ENCODE measurements around the gene DOCK4. TPM values are rescaled to one million over a fixed set of nuclear protein-coding genes. Genes with fewer than 3 reads are reported as not detected.
"Not testable (repeated sequence)": the region's sequence is repeated elsewhere in the genome, so short reads cannot be mapped to it uniquely, and the experiment has no call there.

Gene DOCK4
- total RNA-seq, 4 donors from 2014 or later, result 14.0 to 48.1 (median 30.9) TPM

DNA sequence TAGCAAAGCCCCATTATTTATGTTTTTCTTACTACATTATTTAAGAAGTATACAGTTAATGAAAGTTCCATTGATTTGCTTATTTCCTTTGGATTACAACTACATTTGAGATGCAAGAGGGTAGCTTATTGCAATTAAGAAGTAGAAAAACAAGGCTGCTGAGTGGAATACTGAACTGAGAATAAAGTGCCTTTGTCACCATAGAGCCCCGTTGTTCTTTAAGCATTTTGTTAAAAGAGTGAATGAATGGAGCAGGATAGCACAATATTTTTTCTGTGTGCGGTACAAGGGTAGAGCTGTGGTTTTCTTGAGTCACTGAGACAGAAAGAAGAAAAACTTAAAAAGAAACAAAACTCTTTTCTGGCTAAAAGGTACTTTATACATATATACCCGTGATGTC lies 45.9 kb upstream of the DOCK4 start:
- DNase-seq, result no peak
- TF ChIP-seq, protein P1, sequence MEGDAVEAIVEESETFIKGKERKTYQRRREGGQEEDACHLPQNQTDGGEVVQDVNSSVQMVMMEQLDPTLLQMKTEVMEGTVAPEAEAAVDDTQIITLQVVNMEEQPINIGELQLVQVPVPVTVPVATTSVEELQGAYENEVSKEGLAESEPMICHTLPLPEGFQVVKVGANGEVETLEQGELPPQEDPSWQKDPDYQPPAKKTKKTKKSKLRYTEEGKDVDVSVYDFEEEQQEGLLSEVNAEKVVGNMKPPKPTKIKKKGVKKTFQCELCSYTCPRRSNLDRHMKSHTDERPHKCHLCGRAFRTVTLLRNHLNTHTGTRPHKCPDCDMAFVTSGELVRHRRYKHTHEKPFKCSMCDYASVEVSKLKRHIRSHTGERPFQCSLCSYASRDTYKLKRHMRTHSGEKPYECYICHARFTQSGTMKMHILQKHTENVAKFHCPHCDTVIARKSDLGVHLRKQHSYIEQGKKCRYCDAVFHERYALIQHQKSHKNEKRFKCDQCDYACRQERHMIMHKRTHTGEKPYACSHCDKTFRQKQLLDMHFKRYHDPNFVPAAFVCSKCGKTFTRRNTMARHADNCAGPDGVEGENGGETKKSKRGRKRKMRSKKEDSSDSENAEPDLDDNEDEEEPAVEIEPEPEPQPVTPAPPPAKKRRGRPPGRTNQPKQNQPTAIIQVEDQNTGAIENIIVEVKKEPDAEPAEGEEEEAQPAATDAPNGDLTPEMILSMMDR (IDR thresholded peaks at IDR 0.05), result no peak
- TF ChIP-seq POLR2A (IDR thresholded peaks at IDR 0.05), result no peak
- peaks cover 8 to 12% of the 10 kb centered on the region in 2 donors for H3K4me1 ChIP-seq
- intact Hi-C loops (cut with DNase I), result no loop called here
- no peaks in the 10 kb centered on the region for H3K27me3 ChIP-seq
- WGBS, 2 donors, result 68 to 88% methylated on average over 3 of the region's 3 CpGs
- H3K36me3 ChIP-seq, result no peaks in the 10 kb centered on the region
- H3K9me3 ChIP-seq, result no peaks in the 10 kb centered on the region
- H3K27ac ChIP-seq, result no peak overlapping the region
- H3K4me3 ChIP-seq (replicated peaks in 1 of 3), result no peak overlapping the region

DNA sequence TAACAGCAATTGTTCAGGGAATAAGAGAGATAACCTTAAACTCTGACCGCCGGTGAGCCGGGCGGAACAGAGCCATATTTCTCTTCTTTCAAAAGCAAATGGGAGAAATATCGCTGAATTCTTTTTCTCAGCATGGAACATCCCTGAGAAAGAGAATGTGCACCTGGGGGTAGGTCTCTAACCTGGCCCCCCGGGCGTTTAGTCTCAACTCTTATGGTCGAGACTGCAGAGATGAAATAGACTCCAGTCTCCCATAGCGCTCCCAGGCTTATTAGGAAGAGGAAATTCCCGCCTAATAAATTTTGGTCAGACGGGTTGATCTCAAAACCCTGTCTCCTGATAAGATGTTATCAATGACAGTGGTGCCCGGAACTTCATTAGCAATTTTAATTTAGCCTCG lies 43.8 kb upstream of the DOCK4 start:
- H3K4me1 ChIP-seq; H3K36me3 ChIP-seq; DNase-seq; intact Hi-C loops (cut with DNase I); H3K4me3 ChIP-seq (replicated peaks in 1 of 3); H3K27me3 ChIP-seq; H3K27ac ChIP-seq; H3K9me3 ChIP-seq: not testable (repeated sequence)
- WGBS, 2 donors, result 72 to 74% methylated on average over 13 of the region's 13 CpGs

DNA sequence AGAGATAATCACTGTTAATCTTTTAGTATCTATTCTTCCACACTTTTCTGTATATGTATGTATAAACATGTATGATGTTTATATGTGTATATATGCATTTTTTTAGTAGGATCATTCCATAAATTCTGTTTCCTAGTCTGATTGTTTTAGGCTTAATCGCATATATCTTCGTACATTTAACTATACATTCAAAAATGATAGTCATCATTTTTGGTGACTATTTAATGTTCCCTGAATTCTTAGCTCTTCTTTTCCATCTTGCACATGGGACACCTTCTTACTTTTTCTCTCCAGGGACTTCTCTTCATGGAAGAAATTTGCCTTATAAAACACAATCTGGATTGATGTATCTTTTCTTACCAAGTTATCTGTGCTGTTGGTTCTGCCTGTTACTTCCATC lies 42.4 kb upstream of the DOCK4 start:
- intact Hi-C loops (cut with DNase I), result no loop called here
- Histone ChIP-seq H3K4me1 (no peaks in the 10 kb centered on the region), H3K4me3 (replicated peaks in 1 of 3) (no peak overlapping the region), H3K27me3 (no peaks in the 10 kb centered on the region), H3K36me3 (no peaks in the 10 kb centered on the region), H3K9me3 (no peaks in the 10 kb centered on the region), H3K27ac (no peak overlapping the region)
- TF ChIP-seq POLR2A (IDR thresholded peaks at IDR 0.05), result no peak
- TF ChIP-seq, protein P1 (IDR thresholded peaks at IDR 0.05), result no peak
- WGBS, 2 donors, result 95 to 99% methylated on average over 2 of the region's 2 CpGs
- no peak for DNase-seq

DNA sequence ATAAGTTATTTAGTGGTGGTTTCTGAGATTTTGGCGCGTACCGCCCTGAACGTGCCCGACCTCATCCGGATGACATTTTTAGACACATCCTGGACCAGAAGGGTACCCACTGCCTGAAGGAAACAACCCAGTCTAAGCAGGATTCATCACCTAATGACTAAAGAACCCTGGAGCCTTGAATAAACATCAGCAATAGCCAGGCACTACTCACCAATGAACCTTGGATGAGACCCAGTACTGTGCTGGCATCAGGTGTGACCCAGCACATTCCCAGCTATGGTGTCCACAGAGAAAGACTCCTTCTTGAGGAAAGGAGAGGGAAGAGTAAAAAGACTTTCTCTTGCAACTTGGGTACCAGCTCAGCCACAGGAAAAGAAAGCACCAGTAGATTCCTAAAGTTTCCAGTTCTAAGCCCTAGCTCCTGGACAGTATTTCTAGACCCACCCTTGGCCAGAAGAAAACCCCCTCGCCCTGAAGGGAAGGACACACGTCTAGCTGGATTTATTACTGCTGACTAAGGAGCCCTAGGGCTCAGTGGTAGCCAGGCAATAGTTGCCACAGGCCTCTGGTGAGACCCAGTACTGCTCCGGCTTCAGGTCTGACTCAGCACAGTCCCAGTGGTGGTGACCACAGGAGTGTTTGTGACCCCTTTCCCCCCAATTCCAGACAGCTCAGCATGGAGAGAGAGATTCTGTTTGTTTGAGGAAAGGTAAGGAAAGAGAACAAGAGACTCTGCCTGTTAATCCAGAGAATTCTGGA lies 32.8 kb upstream of the DOCK4 start:
- TF ChIP-seq, protein P1 (IDR thresholded peaks at IDR 0.05), result no peak
- no peak for TF ChIP-seq POLR2A (IDR thresholded peaks at IDR 0.05)
- no peaks in the 10 kb centered on the region for H3K9me3 ChIP-seq
- H3K36me3 ChIP-seq, result no peaks in the 10 kb centered on the region
- H3K4me3 ChIP-seq (replicated peaks in 1 of 3), result no peak overlapping the region
- intact Hi-C loops (cut with DNase I), result no loop called here
- no peak for DNase-seq
- H3K4me1 ChIP-seq, result no peaks in the 10 kb centered on the region
- no peaks in the 10 kb centered on the region for H3K27me3 ChIP-seq
- H3K27ac ChIP-seq, result no peak overlapping the region
- WGBS, 2 donors, result 96 to 97% methylated on average over 9 of the region's 9 CpGs

DNA sequence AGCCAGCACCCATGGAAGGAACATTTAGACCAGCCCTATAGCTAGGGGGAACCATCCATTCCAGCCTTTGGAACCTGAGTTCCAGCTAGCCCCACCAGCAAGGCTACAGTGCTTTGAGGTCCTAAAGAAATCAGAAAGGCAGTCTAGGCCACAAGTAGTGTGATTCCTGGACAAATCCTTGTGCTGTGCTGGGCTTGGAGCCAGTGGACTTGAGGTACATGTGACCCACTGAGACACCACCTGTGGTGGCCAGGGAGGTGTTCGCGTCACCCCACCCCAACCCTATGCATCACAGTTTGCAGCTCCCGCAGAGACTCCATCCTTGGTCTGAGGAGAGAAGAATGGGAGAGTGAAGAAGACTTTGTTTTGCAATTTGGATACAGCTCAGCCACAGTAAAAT lies 32.1 kb upstream of the DOCK4 start:
- no peak for TF ChIP-seq POLR2A (IDR thresholded peaks at IDR 0.05)
- TF ChIP-seq, protein P1 (IDR thresholded peaks at IDR 0.05), result no peak
- Histone ChIP-seq H3K36me3 (no peaks in the 10 kb centered on the region), H3K4me3 (replicated peaks in 1 of 3) (no peak overlapping the region), H3K9me3 (no peaks in the 10 kb centered on the region), H3K27ac (no peak overlapping the region), H3K27me3 (no peaks in the 10 kb centered on the region), H3K4me1 (no peaks in the 10 kb centered on the region)
- DNase-seq, result no peak
- 100% methylated on average over 3 of the region's 3 CpGs for WGBS, 2 donors
- intact Hi-C loops (cut with DNase I), result no loop called here

Data from thyroid gland (tissue), 4 donors.